Measurements from ENCODE around the gene PCMTD2.

DNA sequence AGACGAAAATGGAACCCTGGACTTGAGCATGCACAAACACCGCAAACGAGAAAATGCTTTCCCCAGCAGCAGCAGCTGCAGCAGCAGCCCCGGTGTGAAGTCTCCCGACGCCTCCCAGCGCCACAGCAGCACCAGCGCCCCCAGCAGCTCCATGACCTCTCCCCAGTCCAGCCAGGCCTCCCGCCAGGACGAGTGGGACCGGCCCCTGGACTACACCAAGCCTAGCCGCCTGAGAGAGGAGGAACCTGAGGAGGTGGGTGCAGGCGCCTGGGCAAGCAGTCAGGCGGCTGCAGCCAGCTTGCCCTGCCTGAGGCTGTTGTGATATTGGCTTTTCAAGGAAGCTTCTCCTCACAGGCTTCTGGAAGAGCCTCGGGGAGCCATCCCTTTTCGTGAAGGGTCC is 35.8 kb upstream of the PCMTD2 start:
- no peak for TF ChIP-seq EP300 (IDR thresholded peaks at IDR 0.05; ENCODE audit: borderline replicate concordance in 1 of 2, low read depth in 1 of 2, low read length in 1 of 2)
- no peak for TF ChIP-seq TCF12 (IDR thresholded peaks at IDR 0.05)
- TF ChIP-seq JUND (IDR thresholded peaks at IDR 0.05), result no peak
- TF ChIP-seq MAX (IDR thresholded peaks at IDR 0.05; ENCODE audit: low read depth), result no peak
- TF ChIP-seq, protein P1, sequence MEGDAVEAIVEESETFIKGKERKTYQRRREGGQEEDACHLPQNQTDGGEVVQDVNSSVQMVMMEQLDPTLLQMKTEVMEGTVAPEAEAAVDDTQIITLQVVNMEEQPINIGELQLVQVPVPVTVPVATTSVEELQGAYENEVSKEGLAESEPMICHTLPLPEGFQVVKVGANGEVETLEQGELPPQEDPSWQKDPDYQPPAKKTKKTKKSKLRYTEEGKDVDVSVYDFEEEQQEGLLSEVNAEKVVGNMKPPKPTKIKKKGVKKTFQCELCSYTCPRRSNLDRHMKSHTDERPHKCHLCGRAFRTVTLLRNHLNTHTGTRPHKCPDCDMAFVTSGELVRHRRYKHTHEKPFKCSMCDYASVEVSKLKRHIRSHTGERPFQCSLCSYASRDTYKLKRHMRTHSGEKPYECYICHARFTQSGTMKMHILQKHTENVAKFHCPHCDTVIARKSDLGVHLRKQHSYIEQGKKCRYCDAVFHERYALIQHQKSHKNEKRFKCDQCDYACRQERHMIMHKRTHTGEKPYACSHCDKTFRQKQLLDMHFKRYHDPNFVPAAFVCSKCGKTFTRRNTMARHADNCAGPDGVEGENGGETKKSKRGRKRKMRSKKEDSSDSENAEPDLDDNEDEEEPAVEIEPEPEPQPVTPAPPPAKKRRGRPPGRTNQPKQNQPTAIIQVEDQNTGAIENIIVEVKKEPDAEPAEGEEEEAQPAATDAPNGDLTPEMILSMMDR (IDR thresholded peaks at IDR 0.05), result no peak
- TF ChIP-seq, protein P2, sequence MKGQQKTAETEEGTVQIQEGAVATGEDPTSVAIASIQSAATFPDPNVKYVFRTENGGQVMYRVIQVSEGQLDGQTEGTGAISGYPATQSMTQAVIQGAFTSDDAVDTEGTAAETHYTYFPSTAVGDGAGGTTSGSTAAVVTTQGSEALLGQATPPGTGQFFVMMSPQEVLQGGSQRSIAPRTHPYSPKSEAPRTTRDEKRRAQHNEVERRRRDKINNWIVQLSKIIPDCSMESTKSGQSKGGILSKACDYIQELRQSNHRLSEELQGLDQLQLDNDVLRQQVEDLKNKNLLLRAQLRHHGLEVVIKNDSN (IDR thresholded peaks at IDR 0.05; ENCODE audit: borderline replicate concordance, low read depth), result no peak
- TF ChIP-seq, protein P3, sequence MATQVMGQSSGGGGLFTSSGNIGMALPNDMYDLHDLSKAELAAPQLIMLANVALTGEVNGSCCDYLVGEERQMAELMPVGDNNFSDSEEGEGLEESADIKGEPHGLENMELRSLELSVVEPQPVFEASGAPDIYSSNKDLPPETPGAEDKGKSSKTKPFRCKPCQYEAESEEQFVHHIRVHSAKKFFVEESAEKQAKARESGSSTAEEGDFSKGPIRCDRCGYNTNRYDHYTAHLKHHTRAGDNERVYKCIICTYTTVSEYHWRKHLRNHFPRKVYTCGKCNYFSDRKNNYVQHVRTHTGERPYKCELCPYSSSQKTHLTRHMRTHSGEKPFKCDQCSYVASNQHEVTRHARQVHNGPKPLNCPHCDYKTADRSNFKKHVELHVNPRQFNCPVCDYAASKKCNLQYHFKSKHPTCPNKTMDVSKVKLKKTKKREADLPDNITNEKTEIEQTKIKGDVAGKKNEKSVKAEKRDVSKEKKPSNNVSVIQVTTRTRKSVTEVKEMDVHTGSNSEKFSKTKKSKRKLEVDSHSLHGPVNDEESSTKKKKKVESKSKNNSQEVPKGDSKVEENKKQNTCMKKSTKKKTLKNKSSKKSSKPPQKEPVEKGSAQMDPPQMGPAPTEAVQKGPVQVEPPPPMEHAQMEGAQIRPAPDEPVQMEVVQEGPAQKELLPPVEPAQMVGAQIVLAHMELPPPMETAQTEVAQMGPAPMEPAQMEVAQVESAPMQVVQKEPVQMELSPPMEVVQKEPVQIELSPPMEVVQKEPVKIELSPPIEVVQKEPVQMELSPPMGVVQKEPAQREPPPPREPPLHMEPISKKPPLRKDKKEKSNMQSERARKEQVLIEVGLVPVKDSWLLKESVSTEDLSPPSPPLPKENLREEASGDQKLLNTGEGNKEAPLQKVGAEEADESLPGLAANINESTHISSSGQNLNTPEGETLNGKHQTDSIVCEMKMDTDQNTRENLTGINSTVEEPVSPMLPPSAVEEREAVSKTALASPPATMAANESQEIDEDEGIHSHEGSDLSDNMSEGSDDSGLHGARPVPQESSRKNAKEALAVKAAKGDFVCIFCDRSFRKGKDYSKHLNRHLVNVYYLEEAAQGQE (IDR thresholded peaks at IDR 0.05; ENCODE audit: low read depth, low read length), result no peak
- no peak for TF ChIP-seq POLR2AphosphoS5 (IDR thresholded peaks at IDR 0.05; ENCODE audit: low read depth, low read length)
- no peak for TF ChIP-seq PBX3 (IDR thresholded peaks at IDR 0.05)
- TF ChIP-seq RXRA (IDR thresholded peaks at IDR 0.05; ENCODE audit: borderline replicate concordance, low read depth), result no peak
